DOHH2 (cell line): ENCODE results near the gene ZBTB26.

Source experiments
- H3F3A ChIP-seq: fragments of 200-600 bp; sonication (generic), shearing (Covaris generic); 2 replicates; pipeline ENCODE4 v1.6.0; 2016; ENCODE audit warnings: antibody characterized with exemption, mild to moderate bottlenecking; ENCODE audit not compliant: control insufficient read depth, insufficient read depth
- H3K27ac ChIP-seq: fragments of 200-600 bp; sonication (generic); 2 replicates; pipeline ENCODE4 v1.5.1; 2014; ENCODE audit warnings: low read depth, mild to moderate bottlenecking, low read length, moderate library complexity
- H3K27me3 ChIP-seq: fragments of 200-600 bp; sonication (generic); 2 replicates; pipeline ENCODE4 v1.6.1; 2014; ENCODE audit warnings: mild to moderate bottlenecking, low read length, mixed read lengths; ENCODE audit not compliant: control insufficient read depth
- H3K36me3 ChIP-seq: fragments of 200-600 bp; sonication (generic); 2 replicates; pipeline ENCODE4 v1.6.1; 2014; ENCODE audit warnings: mild to moderate bottlenecking, low read length, moderate library complexity, mixed read lengths; ENCODE audit not compliant: control insufficient read depth
- H3K4me1 ChIP-seq: fragments of 200-600 bp; sonication (generic); 2 replicates; pipeline ENCODE4 v1.6.1; 2014; ENCODE audit warnings: mild to moderate bottlenecking, low read length, mixed read lengths; ENCODE audit not compliant: control insufficient read depth
- H3K4me2 ChIP-seq: fragments of 200-600 bp; sonication (generic); 2 replicates; pipeline ENCODE4 v1.6.0; 2014; ENCODE audit warnings: mild to moderate bottlenecking, low read length, moderate library complexity
- H3K4me3 ChIP-seq: fragments of 200-600 bp; sonication (generic); 2 replicates; pipeline ENCODE4 v1.5.1; 2014; ENCODE audit warnings: mild to moderate bottlenecking, low read length, mixed read lengths
- H3K79me2 ChIP-seq: fragments of 200-600 bp; sonication (generic); 2 replicates; pipeline ENCODE4 v1.6.1; 2014; ENCODE audit warnings: mild to moderate bottlenecking, low read length, mixed read lengths; ENCODE audit not compliant: control insufficient read depth
- H3K9me2 ChIP-seq: fragments of 200-600 bp; sonication (generic); replicated peaks from 2 replicates; pipeline ENCODE4 v1.6.1; 2014; ENCODE audit warnings: mild to moderate bottlenecking, low read length, mixed read lengths; ENCODE audit not compliant: control insufficient read depth
- H3K9me3 ChIP-seq: fragments of 200-600 bp; sonication (generic); 2 replicates; pipeline ENCODE4 v1.6.1; 2014; ENCODE audit warnings: antibody characterized with exemption, low read length, mixed read lengths; ENCODE audit not compliant: control insufficient read depth, insufficient read depth
- H4K20me1 ChIP-seq: fragments of 200-600 bp; sonication (generic); 2 replicates; pipeline ENCODE4 v1.6.0; 2014; ENCODE audit warnings: low read depth, mild to moderate bottlenecking, antibody characterized with exemption, low read length, moderate library complexity; ENCODE audit not compliant: control insufficient read depth, insufficient read depth
- EZH2phosphoT487 ChIP-seq: fragments of 200-600 bp; sonication (generic); IDR thresholded peaks from 2 replicates; pipeline ENCODE4 v1.6.1; 2017; ENCODE audit warnings: borderline replicate concordance, mild to moderate bottlenecking, antibody characterized with exemption, low read length, moderate library complexity, mixed read lengths
- TF ChIP-seq, protein P1 (sequence below): fragments of 200-600 bp; sonication (generic); IDR thresholded peaks from one replicate; pipeline ENCODE4 v1.5.1; 2014; ENCODE audit warnings: antibody characterized with exemption, mild to moderate bottlenecking, low read depth, low read length; ENCODE audit not compliant: poor library complexity, severe bottlenecking

Gene ZBTB26

DNA sequence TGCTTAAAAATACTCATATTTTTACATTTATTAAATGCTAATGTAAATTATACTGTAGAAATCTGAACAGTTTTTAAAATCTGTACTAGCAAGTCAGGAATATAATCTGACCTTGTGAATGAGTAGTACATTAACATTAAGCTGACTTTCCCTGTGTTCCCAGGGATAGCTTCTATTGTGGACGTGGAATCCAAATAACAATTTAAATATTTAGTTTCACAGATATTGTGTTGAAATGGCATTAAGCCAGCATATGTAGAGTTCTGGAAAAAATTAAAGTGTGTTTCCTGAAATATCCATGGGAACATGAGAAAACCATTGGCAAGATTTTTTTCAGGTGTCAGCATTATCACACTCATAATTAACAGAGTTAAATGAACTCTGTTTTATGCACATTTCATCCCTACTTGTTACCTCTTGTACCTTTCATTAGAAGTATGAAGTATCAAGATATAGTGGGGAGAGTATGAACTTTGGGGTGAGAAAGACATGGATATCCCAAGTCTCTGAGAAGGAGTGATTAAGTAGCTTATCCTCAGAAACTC, 15.2 kb upstream of the ZBTB26 start:
- Histone ChIP-seq H3K36me3 (peaks cover 14% of the 10 kb centered on the region), H3K4me1 (peaks cover 13% of the 10 kb centered on the region), H3K27ac (no peak overlapping the region), H3K9me2 (no peaks in the 10 kb centered on the region), H3K27me3 (no peaks in the 10 kb centered on the region), H3K4me2 (no peak overlapping the region), H4K20me1 (peaks cover 7% of the 10 kb centered on the region; the same call in 1 of the 2 replicates), H3K9me3 (no peaks in the 10 kb centered on the region), H3K4me3 (no peak overlapping the region), H3K79me2 (peaks cover 96% of the 10 kb centered on the region), H3F3A (no peaks in the 10 kb centered on the region)
- TF ChIP-seq, protein P1, sequence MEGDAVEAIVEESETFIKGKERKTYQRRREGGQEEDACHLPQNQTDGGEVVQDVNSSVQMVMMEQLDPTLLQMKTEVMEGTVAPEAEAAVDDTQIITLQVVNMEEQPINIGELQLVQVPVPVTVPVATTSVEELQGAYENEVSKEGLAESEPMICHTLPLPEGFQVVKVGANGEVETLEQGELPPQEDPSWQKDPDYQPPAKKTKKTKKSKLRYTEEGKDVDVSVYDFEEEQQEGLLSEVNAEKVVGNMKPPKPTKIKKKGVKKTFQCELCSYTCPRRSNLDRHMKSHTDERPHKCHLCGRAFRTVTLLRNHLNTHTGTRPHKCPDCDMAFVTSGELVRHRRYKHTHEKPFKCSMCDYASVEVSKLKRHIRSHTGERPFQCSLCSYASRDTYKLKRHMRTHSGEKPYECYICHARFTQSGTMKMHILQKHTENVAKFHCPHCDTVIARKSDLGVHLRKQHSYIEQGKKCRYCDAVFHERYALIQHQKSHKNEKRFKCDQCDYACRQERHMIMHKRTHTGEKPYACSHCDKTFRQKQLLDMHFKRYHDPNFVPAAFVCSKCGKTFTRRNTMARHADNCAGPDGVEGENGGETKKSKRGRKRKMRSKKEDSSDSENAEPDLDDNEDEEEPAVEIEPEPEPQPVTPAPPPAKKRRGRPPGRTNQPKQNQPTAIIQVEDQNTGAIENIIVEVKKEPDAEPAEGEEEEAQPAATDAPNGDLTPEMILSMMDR = no peak
- TF ChIP-seq EZH2phosphoT487 = no peak

DNA sequence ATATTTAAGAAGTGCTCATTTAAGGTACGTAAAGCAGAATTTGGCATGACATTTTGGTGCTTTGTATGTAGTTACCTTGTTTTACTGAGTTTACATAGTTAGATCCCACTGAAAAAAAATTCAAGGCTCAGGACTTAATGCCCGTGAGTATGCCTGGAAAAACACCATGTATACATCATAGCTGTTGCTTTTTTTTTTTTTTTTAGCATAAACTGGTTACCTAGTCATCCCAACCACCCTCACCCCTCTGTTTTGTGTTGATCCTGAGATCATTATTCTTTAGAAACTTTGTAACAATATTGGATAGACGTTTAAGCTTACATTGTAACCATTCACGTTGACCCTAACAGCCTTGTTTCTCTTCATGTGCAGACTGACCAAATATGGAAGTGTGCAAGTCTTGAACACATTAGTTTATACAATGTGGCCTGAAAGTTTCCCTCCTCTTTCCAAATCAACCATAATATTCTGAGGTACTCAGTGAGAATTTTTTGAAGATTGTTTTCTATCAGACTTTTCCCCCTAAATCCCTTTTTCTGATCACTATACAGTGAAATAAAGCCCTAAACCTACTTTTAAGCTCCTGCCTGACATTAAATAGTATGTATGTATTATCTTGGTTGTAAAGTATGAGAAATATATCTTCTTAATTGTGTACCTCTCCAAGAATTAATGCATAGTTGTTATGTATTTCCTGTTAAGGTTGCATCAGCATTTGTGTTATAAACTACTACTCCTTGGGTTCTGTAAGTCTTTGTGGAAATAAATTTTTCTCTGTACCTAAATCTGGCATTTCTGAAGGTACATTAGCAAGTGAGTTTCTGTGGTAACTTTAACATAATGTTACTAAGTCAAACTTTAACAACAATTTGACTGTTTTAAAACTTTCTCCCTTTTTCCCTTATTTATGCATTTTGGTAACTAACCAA, 13.9 kb upstream of the ZBTB26 start:
- H3K4me1 ChIP-seq = peaks cover 18% of the 10 kb centered on the region
- H3K9me3 ChIP-seq = no peaks in the 10 kb centered on the region
- no peaks in the 10 kb centered on the region for H3K9me2 ChIP-seq
- peaks cover 17% of the 10 kb centered on the region for H3K36me3 ChIP-seq
- H3K4me2 ChIP-seq = no peak overlapping the region
- H3K27ac ChIP-seq = no peak overlapping the region
- peaks cover 90% of the 10 kb centered on the region for H3K79me2 ChIP-seq
- no peaks in the 10 kb centered on the region for H3K27me3 ChIP-seq
- no peak overlapping the region for H3K4me3 ChIP-seq
- H3F3A ChIP-seq = no peaks in the 10 kb centered on the region
- TF ChIP-seq, protein P1 = no peak
- no peak for TF ChIP-seq EZH2phosphoT487
- H4K20me1 ChIP-seq = peaks cover 10% of the 10 kb centered on the region; the same call in 1 of the 2 replicates

DNA sequence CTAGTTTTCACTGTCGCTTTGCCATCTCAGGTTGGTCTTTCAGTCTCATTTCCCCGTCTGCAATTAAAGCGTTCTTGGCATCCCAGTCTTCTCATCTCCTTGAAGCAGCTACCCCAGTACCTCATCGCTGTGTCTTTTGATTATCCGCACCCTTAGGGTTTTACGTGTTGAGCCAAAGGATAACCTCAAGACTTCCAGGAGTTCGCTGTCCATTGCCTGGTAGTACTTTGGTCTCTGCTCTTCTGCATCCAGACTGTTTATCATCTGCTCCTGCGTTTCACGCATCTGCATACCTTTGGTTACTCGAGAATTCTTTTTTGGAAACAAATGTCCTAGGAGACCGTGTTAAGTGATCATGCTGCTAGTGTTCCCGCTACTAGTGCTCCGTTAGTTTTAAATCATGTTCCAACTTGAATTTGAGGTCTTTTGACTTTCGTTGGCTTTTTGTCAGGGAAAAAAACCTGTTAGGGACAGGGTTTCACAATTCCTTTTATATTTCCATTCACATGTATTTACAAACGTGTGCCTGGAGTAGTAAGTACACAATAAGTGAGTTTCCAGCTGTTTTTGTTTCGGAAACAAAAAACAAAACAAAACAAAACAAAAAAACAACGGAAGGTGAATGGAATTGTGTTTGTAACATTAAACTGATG, 10.4 kb upstream of the ZBTB26 start:
- peaks cover 26% of the 10 kb centered on the region for H3K4me1 ChIP-seq
- H3K27ac ChIP-seq = peak overlapping the region; percentile 29
- H3K36me3 ChIP-seq = peaks cover 35% of the 10 kb centered on the region
- H3K4me3 ChIP-seq = peak overlapping the region; percentile 81
- H3F3A ChIP-seq = peaks cover 8% of the 10 kb centered on the region; the same call in 1 of the 2 replicates
- H3K79me2 ChIP-seq = peaks cover 57% of the 10 kb centered on the region
- H3K9me3 ChIP-seq = no peaks in the 10 kb centered on the region
- TF ChIP-seq, protein P1 = no peak
- no peak for TF ChIP-seq EZH2phosphoT487
- H4K20me1 ChIP-seq = peaks cover 10% of the 10 kb centered on the region; the same call in 1 of the 2 replicates
- H3K27me3 ChIP-seq = no peaks in the 10 kb centered on the region
- no peaks in the 10 kb centered on the region for H3K9me2 ChIP-seq
- peak overlapping the region; percentile 94 for H3K4me2 ChIP-seq
